NCI-H524 (cell line): ENCODE measurements around the gene GM2A.
"Not testable (repeated sequence)": the region's sequence is repeated elsewhere in the genome, so short reads cannot be mapped to it uniquely, and the experiment has no call there.

Source experiments
- DNase-seq, 2 experiments: peaks; one replicate each; lab custom pipeline; 2025; lab: John Stamatoyannopoulos, UW

GM2A gene

GRCh38 chr5:151251621-151252020 is 1.4 kb upstream of the GM2A start:
- no peak for DNase-seq

GRCh38 chr5:151253605-151253950 is 593 bp downstream of the GM2A start:
- DNase-seq: no peak

- no peak for DNase-seq
Observed at GRCh38 chr5:151254556-151254955, 1.6 kb downstream of the GM2A start.

GRCh38 chr5:151254990-151255389 is 2.0 kb downstream of the GM2A start:
- not testable (repeated sequence) for DNase-seq

GRCh38 chr5:151255621-151256286 is 2.8 kb downstream of the GM2A start:
- DNase-seq: no peak

- DNase-seq: no peak
Observed at GRCh38 chr5:151257731-151258181, 4.8 kb downstream of the GM2A start.

- DNase-seq: no peak
Observed at GRCh38 chr5:151258201-151258611, 5.2 kb downstream of the GM2A start.

GRCh38 chr5:151258816-151259215 is 5.8 kb downstream of the GM2A start:
- no peak for DNase-seq

GRCh38 chr5:151259931-151260330 is 6.9 kb downstream of the GM2A start:
- no peak for DNase-seq

- no peak for DNase-seq
Observed at GRCh38 chr5:151262532-151262931, 9.5 kb downstream of the GM2A start.

- DNase-seq: no peak
Observed at GRCh38 chr5:151264113-151264512, 11.1 kb downstream of the GM2A start.

- no peak for DNase-seq
Observed at GRCh38 chr5:151267491-151268260, 14.7 kb downstream of the GM2A start.

GRCh38 chr5:151270599-151270998 is 17.6 kb downstream of the GM2A start:
- no peak for DNase-seq

- no peak for DNase-seq
Observed at GRCh38 chr5:151271336-151271735, 18.4 kb downstream of the GM2A start.

- no peak for DNase-seq
Observed at GRCh38 chr5:151274666-151275065, 21.7 kb downstream of the GM2A start.

GRCh38 chr5:151275803-151276202 is 22.8 kb downstream of the GM2A start:
- DNase-seq: no peak

GRCh38 chr5:151278845-151279244 is 25.9 kb downstream of the GM2A start:
- DNase-seq: no peak

- DNase-seq: no peak
Observed at GRCh38 chr5:151280443-151280842, 27.5 kb downstream of the GM2A start.

GRCh38 chr5:151281001-151281639 is 28.1 kb downstream of the GM2A start:
- DNase-seq: no peak

- DNase-seq: peak in 1 of 2 experiments; percentile 61
Observed at GRCh38 chr5:151283120-151283825, 30.3 kb downstream of the GM2A start.

GRCh38 chr5:151284392-151284967 is 31.5 kb downstream of the GM2A start:
- no peak for DNase-seq

- no peak for DNase-seq
Observed at GRCh38 chr5:151285683-151286082, 32.7 kb downstream of the GM2A start.
